Measurements from ENCODE around the gene RAB37. TPM values are rescaled to one million over a fixed set of nuclear protein-coding genes. Genes with fewer than 3 reads are reported as not detected.

RAB37 gene
- total and polyA plus RNA-seq, 2 of the 8 experiments (the other 6 are each of a cell fraction or from before 2014, with no cell fraction given): 5.5 to 6.1 TPM

GRCh38 chr17:74728033-74728701 lies 8.9 kb upstream of the RAB37 start (continued):
- TF ChIP-seq CHD7 (IDR thresholded peaks at IDR 0.05; ENCODE audit: insufficient replicate concordance, low read length) (no peak), KDM1A (IDR thresholded peaks at IDR 0.05; ENCODE audit: borderline replicate concordance, low read length) (no peak), BCL11A (IDR thresholded peaks at IDR 0.05; ENCODE audit: low read depth in 2 of 2, low read length in 2 of 2) (no peak), MAFK (IDR thresholded peaks at IDR 0.05; ENCODE audit: low read depth, low read length) (no peak), POLR2AphosphoS5 (IDR thresholded peaks at IDR 0.05; ENCODE audit: low read depth, low read length) (no peak)

Data from H1 (cell line).